SHP77 treated with DMSO at 0.1 percent for 48 hours (cell line): ENCODE data around the gene NCOA6.
"Not testable (repeated sequence)": the region's sequence is repeated elsewhere in the genome, so short reads cannot be mapped to it uniquely, and the experiment has no call there.

Source experiments
- DNase-seq: peaks from one replicate; lab custom pipeline; 2025; lab: John Stamatoyannopoulos, UW

The NCOA6 gene

DNA sequence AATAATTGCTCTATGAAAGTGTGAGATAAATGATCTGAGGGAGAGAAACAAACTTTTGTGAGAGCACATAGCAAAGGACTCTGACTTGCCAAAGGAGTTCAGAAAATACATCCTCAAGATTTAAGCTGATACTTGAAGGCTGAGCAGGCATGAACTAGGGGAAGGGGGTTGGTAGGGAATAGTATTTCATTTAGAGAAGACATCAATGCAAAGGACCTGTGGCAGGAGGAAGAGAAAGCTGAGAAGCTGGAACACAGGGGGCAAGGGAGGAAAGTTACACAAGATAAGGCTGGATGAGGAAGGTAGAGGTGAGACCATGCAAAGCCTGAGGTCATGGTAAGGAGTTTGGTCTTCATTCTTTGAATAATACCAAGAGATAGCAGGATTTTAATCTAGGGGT, 50.6 kb downstream of the NCOA6 start:
- no peak for DNase-seq

DNA sequence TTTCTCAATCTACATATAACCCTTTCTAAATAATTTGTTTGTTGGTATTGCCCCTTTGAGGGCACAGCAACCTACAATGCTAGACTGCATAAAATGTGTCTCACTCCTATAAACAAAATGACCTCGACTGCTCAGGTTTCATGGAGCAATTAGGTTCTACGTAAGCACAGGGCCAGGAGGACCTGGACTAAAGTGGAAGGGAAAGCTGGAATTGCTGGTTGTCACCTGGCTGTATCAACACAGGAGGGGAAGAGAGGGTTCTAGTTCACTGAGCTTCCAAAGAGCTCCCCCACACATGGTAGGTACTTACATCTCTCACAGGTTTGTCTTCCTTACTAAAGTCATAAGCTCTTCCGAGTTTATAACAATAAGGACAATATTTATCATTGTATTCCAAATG, 51.0 kb downstream of the NCOA6 start:
- no peak for DNase-seq

DNA sequence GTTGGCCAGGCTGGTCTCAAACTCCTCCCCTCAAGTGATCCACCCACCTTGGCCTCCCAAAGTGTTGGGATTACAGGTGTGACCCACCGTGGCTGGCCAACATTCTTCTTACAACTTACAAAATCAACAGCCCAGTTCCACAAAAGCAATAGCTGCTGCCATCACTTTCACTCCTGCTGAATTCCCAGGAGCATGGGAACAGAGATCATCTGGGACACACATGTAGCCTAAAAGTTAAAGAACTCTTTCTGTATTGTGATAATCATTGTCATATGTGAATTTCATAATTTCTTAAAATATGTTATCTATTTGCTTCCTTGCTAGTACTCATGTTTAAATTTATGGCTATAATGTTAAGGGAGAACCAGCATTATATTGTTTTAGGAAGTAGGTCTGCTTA, 51.7 kb downstream of the NCOA6 start:
- DNase-seq = no peak

DNA sequence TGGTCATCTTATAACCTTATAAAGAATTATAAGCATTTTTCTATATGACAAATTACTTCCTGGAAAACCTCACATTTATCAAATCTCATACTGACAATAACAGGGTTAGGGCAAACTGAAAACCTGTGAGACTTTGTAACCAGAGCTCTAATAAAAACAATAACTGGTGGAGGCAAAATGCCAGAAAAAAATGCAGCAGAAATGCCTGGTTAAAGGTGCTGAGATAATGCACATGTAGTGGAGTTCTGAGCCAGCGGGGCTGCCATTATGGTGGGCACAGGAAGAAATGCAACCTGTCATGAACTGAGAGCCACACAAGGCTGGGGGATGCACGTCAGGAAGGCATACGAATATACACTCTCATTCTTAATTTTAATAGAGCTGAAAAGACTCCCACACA, 53.0 kb downstream of the NCOA6 start:
- no peak for DNase-seq

DNA sequence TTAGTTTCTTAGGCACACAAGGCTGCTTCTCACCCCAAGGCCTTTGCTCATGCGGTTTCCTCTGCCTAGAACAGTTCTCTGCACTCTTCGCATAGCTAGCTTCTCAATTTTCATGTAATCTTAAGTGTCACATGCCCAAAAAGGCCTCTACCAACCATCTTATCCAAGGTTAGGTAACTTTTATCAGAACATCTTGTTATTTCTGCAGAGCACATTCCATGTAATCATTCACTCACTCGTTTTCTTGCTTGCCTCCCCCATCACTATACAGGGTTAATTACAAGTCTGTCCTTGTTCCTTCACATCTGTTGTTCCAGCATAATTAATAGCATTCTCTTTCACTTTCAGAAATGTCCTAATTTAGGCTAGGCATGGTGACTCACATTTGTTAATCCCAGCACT, 53.8 kb downstream of the NCOA6 start:
- DNase-seq = no peak

DNA sequence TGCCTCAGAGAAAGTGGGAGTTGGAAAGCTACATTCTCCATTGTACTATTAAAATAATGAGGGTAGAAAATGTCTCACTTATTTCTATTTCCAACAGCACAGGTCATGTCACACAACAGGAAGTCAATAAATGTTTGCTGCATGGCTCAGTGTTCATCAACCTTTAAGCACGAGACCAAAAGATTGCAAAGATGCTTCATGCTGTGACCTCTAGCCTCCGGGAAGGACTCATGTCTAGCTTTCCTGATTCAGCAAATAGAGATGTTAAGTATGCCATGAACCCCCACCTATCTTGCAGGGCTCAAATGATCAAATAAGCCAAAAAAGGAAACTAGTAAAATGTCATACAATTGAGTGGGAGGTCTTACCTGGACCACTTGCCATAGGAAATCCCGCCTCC, 57.4 kb downstream of the NCOA6 start:
- DNase-seq = no peak

DNA sequence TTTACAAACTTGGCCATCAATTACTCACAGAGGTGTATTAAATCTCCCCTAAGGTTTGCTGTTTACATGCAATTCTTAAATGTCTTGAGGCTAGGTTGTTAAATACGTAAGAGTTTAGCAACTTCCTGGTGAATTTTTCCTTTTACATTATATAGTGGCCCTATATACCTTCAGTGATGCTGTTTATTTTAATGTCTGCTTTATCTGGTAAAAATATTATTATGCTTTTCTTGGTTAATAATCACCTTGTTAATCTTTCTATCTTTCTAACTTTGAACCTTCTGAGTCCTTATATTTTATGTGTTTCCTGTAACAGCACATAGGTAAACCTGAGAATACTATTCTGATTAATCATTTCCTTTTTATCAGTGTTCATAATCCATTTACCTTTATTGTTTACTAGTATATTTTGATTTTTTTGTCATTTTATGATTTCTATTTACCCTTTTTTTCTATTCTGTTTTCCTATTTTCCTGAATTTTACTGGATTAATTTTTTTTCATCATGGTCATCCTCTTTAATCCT, 63.4 kb downstream of the NCOA6 start:
- no peak for DNase-seq

DNA sequence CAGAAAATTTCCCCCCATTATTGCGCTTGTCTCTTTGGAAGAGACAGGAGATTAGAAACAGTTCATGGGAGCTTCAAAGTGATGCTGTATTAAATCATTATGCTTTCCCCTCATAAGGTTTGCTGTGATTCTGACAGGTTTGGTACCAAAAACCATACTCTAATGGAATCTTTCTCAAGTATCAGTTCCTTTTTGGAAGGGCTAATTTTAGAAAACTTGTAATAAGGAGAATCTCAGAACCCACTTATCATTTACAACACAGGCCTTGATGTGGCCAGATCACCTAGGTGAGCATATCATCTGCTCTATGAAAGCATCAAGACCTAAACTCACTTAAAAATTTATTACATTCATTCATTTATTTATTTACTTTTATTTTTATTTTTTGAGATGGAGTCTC, 70.1 kb downstream of the NCOA6 start:
- DNase-seq = no peak

DNA sequence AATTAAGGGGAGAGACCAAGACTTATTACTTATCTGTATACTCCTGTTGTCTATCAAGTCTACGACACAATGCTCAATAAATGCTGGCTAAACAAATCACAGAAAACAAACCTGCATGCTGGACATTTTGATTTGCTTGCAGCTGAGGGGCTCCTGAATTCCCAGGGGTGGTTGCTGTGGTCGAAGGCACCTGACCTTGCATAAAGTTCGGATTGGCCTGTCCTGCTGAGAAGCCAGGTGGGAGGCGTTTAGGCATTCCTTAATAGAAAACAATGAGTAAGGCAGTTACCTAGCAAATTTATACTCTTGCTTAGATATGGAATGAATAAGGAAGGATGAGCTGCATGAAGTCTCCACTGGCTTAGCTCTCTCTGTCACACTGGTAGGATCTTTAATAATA, 70.8 kb downstream of the NCOA6 start:
- DNase-seq = no peak

DNA sequence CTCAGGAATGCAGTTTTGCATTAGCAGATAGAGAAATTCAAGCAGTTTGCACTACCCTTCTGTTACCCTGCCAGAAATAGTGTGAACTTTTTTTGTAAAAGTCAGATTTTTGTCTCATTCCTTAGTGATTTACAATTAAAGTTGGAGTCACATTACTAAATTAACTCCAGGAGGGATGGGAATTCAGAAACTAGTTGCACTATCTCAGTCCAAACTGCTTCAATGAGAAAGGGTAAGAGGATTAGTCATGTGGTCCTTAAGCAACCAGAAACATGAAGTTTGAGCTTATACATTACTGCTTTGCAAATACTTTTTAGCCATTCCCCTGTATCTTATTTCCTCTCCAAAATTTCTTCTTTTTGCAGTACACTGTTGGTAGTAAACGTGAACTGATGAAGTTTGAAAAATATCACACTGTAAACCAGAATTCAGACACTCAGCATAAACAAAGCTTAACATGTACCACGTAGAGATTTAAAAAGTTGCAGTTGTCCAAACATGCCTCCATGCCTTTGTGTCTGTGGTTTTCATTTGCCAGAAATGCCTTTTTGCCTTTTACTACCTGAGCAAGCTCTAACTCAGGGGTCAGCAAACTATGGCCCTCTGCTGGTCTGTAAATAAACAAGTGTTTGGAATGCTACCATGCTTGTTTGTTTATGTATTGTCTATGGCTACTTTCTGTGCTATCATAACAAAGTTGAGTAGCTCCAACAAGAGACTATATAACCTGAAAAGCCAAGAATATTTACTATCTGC, 71.6 kb downstream of the NCOA6 start:
- DNase-seq = no peak

DNA sequence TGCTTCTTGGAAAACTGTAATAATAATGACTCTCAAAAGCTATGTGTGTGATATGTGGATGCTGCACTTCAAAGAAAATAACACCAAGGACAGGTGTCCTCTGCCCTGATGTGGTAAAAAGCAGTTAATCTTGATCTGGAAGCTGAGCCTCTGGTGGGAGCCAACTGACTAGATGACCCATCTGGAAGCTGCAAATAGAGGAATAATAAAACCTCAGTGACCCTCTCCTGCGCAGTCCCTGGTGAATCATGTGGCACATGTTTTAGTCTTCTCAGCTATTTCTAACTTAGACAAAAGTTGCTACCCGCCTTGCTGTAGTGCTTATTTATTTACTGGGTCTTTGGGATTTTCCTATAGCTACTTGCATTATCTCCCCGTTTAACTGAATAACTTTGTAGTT, 74.0 kb downstream of the NCOA6 start:
- DNase-seq = no peak

DNA sequence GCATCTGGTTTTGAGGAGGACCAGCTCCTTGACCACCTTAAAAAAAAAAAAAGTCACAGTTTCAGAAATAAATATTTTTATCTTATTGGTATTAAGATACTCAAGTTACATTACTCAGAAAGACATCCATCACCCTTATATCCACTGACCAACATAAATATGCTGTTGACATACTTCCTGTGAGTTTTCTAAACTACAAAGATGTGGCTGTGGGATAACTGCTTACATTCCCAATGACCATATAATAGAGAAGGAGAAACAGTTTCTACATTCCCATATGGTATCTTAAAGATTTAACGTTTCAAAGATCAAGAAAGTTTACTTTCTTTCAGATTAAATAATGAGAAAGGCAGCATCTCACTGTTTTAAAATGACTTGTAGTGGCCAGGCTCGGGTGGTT, 75.0 kb downstream of the NCOA6 start:
- no peak for DNase-seq

DNA sequence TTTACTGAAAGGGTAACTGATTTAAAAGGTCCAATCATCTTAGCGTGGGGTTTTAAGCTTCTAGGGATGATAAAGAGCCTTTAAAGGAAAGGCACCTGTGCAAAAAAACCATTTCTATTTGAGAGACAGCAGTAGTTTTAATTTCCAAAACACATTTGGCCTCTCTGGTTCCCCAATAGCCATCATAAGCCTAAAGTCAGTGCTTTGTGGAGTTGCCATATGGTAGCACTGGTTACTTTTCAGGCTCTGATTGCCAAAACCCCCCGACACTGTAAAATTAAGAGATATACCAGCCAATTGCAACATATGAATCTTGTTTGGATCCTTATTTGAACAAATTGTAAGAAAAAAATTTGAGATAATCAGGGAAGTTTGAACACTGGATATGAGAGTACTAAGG, 76.7 kb downstream of the NCOA6 start:
- no peak for DNase-seq

DNA sequence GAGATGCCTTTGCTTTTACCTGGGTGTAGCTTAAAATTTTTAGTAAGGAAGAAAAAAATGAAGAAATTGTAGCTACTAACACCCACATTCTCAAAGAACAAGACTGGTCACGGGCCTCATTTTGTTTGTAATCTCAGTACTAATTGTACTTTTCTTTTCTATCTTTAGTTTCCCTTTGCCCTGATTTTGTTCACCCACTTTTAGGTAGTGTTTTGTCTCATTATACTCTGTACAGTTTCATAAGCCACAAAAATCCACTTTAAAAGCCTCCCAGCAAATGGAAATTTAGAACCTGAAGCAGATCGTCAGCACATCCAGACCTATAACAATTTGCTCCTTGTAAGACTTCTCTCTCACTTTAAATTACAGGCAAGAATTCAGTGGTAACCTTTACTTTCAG, 78.0 kb downstream of the NCOA6 start:
- DNase-seq = no peak

DNA sequence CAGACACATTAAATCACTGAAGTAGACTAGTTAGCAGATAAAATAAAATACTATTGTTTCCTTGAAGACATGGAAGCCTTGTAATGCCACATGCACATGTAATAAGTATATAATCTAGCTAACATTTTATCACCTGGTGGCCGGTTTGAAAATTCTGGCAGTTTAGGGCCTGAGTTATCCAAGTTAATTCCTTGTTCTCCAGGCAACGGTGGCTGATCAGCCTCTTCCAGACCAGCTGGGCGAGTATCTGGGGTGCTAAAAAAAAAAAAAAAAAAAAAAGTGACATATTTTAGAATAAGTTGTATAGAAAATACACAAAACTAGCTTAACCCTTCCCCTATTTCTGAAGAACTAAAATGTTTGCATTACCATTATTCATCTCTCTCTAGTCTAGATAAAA, 78.8 kb downstream of the NCOA6 start:
- no peak for DNase-seq

DNA sequence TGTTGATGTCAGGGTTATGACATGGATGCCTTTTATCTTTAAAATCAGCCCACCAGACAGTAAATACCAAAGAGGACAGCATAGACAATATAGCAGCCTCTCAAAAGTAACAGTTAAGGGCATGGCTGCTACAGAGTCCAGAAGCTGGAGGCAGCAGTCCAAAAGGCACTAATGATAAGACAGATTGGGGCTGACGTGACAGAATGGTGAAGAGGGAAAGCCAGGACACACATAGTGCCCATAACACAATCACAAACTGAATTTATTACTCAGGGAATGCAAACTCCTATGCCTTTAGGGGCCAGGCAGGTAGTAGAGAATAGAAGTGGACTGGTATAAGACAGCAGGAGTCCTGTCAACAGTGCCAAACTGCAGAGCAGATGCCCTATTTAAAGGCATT, 80.6 kb downstream of the NCOA6 start:
- no peak for DNase-seq

DNA sequence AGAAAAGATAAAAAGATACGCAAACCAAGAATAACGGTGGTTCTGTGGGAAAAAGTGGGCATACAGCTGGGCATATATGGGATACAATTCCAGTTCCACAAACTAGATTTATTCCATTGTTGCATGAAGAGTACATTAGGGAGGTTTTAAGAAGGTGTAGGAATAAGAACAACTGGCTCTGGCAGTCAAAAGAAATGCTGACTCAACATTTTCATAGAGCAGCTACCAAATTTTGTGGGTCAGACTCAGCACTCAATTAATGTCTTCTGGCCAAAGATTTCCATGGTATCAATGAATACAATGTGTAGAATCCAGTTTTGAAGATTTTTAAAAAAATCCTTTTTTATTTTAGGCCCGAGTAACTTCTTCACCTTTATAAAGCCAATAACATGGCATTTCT, 81.1 kb downstream of the NCOA6 start:
- DNase-seq = no peak

DNA sequence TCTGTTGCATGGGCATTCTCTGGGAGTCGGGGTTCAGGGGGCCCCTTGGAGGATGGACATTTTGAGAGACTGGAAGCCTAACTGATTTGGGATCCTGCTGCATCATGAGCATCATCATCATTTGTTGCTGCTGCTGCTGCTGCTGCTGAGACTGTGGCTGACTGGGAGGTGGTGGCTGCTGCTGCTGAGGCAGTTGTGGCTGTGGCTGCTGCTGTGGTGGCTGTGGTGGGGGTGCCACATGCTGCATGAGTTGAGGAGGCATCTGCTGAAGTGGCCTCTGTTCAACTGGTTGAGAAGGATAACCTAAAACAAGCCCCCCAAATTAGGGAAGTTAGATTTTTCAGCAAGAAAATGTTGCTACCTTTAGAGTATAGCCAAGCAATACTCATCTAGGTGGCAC, 82.4 kb downstream of the NCOA6 start:
- DNase-seq = no peak

DNA sequence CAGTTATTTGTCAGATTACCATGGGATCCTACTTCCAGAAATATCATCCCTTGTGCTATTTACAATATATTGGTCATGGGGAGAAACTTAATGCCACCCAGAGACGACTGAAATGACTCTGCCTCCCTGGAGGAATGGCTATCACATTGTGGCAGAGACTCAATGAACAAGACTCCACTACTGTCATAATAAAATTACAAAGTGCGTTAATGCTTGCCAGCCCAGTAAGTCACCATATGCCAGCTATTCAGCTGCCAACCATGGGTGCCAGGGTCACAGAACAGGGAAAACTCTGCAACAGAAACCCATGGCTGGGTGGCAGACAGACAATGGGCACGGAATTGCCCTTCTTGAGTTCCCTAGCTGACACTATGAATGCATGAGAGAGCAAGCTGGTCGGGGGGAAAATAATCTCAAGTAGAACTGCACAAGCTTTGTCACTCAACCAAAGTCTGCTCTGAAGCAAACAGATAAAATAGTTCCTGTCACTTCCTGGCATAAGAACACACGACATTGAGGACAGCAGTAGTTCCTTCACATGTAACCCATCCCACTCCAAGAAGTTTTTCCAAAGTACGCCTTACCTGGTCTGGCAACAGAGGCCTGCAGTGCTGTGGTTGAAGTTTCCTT, 89.2 kb downstream of the NCOA6 start:
- no peak for DNase-seq

DNA sequence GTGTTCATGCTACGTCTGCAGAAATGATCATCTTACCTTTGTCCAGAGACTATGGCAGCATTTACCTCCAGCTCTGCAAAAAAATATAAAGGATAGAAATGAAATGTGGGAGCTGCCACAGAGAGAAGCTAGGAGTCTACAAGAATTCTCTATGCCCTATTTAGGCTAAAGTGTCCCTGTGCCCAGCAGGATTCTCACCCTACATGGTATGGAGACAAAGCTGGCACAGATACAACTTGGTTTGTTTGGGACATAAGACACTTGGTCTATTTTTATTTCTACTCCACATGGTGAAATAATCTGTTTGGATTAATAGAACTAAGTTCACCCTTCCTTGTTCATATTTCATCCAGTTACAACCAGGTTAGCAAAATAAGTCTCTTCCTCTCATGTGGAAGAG, 92.9 kb downstream of the NCOA6 start:
- no peak for DNase-seq

DNA sequence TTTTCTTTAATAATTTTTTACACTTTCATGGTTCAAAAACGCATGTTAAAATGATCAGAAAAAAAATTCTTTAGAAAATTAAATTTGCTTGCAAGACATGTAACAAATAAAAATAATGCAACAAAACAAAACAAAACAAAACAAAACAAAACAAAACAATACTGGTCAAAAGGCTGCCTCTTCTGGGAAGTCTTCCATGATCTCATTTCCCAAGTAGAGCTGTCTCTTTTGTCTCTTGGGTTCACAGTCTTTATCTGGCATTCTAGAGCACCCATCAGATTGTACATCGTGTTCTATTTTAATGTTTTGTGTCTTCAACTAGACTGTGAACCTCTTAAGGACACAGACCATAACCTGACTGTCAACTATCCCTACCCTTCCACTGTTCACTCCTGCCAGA, 96.0 kb downstream of the NCOA6 start:
- no peak for DNase-seq

DNA sequence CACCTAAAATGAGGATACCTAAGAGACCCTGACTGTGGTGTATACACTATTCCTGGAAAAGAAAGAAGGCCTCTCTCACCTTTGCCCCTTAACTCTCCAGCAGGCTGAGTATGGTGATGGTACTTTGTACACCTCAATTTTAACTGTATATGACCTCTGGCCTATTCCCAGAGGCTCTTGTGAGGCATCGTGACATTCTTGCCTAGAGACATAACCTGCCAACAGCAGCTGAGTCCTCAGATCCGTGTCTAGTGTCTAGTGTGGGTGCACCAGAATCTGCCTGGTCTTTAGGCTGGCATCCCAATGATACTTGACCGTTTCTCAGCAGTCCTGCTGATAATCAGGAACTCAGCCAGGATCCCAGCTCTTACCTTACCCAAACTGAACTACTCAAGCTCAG, 101.3 kb downstream of the NCOA6 start:
- no peak for DNase-seq

DNA sequence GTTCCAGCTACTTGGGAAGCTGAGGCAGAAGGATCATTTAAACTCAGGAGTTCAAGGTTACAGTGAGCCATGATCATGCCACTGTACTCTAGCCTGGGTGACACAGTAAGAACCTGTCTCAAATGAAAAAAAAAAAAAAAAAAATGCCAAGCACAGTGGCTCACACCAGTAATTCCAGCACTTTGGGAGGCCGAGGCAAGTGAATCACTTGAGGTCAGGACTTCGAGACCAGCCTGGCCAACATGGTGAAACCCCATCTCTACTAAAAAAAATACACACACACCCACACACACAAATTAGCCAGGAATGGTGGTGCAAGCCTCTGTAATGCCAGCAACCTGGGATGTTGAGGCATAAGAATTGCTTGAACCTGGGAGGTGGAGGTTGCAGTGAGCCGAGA, 102.9 kb downstream of the NCOA6 start:
- not testable (repeated sequence) for DNase-seq

DNA sequence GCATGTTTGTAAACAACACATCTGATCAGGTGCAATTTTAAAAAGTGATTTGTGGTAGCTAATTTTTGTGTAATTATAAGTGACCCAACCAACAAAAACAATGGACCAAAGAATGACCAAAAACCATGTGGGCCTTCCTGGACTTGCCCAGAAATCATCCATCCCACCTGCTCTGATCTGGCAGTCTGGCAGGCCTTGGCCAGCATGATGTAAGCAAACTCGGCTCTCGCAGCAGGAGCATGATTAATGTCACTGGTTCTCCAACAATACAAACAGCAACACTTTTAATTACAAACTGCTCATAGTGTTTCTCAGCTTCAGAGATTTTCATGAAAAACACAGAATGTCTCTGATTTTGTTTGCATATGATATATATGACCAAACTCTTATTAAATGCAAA, 105.2 kb downstream of the NCOA6 start:
- no peak for DNase-seq
